Activated T-cell treated with anti-CD3 and anti-CD28 coated beads for 48 hours (primary cell): ENCODE results near the gene SDS.

Experiments used
- DNase-seq: peaks from one replicate; pipeline ENCODE4 v3.0.0-alpha.2; 2020; ENCODE audit warnings: low read depth

SDS gene

DNA sequence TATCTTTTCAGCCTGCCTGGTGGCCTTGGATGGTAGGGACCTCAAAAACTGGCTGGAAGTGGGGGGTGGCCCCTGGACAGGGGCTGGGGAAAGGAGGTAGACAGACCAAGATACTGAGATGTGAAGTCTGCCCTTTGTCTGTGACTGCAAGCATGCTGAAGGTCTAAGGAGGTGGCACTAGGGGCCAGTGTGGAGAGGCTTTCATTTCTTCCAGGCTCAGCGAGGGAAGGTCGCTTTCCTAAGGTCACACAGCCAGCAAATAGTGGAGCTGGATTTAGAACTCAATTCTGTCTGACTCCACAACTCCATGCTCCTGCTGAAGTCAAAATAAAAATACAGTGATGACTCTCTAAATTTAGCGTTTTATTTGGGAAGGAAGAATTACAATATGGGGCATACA lies 56.6 kb downstream of the SDS start:
- DNase-seq: no peak

DNA sequence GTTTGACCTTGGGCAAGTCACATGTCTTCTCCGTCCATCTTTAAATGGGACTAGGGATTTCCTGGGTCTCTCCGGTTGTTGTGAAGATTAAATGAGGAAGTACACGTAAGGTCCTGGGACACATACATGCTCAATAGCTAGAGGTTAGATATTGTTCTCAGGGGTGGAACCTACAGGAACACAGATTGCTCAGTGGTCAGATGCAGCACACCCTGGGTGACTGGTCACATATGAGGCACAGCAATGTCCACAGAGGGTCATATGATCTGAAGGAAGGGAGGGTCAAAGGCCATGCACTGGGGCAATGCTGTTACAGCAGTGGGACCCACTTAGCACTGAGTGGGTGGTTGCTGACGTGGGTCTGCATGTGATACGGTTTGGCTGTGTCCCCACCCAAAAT lies 57.3 kb downstream of the SDS start:
- no peak for DNase-seq

DNA sequence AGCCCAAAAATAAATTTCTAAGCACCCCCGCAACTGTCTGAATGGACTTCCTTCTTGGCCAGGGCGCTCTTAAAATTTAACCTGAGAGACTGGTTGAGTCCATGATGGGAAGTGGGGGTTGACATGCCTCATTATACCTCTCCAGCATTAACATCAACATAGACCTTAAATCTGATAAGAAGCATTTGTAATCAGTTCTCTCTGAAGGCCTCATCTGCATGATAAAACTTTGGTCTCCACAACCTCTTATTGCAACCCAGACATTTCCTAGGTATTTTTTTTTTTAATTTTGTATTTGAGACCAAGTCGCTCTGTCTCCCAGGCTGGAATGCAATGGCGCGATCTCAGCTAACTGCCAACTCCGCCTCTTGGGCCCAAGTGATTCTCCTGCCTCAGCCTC lies 58.4 kb downstream of the SDS start:
- no peak for DNase-seq
